ENCODE results near the gene FBXW2. TPM values are rescaled to one million over a fixed set of nuclear protein-coding genes. Genes with fewer than 3 reads are reported as not detected.

The FBXW2 gene
- total and polyA plus RNA-seq, 2 donors (not counting 3 experiments of a cell fraction or from before 2014, with no cell fraction given), result 32.5 to 70.2 TPM

DNA sequence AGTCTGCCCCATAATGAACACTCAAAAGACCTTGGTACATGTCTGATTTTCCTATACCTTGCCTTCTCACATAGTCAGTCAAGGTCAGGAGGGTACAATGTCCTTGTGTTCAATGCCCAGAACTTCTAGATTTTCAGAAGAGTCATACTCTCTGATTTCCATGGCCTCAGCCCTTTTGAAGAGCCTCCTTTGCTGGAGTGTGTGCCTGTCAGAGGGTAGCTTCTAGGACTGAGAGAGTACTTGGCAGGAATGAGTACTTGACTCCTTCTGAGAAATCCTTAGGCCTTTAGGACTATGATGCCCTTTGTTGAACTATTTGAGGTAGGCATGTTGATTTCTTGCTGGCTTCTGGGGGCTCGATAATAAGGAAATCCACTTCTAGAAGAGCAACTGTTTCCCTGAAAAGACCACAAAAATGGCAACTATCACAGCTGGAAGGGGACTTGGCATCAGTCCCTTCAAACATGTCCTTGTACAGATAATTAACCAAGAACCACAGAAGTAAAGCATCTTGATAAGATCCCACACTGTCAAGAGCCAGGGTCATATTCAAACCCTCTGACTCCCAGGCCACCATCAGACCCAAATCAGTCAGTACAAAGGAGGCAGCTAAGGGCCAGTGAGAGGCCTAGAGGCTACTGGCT lies 68.3 kb downstream of the FBXW2 start:
- TF ChIP-seq, protein P1, sequence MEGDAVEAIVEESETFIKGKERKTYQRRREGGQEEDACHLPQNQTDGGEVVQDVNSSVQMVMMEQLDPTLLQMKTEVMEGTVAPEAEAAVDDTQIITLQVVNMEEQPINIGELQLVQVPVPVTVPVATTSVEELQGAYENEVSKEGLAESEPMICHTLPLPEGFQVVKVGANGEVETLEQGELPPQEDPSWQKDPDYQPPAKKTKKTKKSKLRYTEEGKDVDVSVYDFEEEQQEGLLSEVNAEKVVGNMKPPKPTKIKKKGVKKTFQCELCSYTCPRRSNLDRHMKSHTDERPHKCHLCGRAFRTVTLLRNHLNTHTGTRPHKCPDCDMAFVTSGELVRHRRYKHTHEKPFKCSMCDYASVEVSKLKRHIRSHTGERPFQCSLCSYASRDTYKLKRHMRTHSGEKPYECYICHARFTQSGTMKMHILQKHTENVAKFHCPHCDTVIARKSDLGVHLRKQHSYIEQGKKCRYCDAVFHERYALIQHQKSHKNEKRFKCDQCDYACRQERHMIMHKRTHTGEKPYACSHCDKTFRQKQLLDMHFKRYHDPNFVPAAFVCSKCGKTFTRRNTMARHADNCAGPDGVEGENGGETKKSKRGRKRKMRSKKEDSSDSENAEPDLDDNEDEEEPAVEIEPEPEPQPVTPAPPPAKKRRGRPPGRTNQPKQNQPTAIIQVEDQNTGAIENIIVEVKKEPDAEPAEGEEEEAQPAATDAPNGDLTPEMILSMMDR (IDR thresholded peaks at IDR 0.05; ENCODE audit: extremely low read depth in 1 of 2, insufficient read depth in 1 of 2, low read depth in 1 of 2, low read length in 2 of 2), result no peak
- no peaks in the 10 kb centered on the region for H3K9me1 ChIP-seq (replicated peaks; ENCODE audit: control insufficient read depth, extremely low read depth, insufficient read depth, low read length)
- H3K79me2 ChIP-seq (ENCODE audit: control insufficient read depth, insufficient read depth, low read length), result no peaks in the 10 kb centered on the region
- no peak overlapping the region for H3K27ac ChIP-seq (ENCODE audit: insufficient read depth, low read depth, low read length)
- H3K4me2 ChIP-seq (ENCODE audit: insufficient read depth, low read length), result no peak overlapping the region
- no peak overlapping the region for H3K4me3 ChIP-seq (replicated peaks in 1 of 3; ENCODE audit: insufficient read depth in 1 of 3, low read depth in 1 of 3, low read length in 3 of 3)
- no peaks in the 10 kb centered on the region for H4K20me1 ChIP-seq (replicated peaks; ENCODE audit: control insufficient read depth, extremely low read depth, insufficient read depth, low read length)
- dilution Hi-C loops (cut with MboI; ENCODE audit: extremely low pct_ligation_motif_present, low sequenced_read_pairs), result no loop called here
- no peaks in the 10 kb centered on the region for H3K36me3 ChIP-seq (ENCODE audit: control insufficient read depth in 2 of 2, extremely low read depth in 1 of 2, insufficient read depth in 2 of 2, low read length in 2 of 2)
- H3K27me3 ChIP-seq (ENCODE audit: control insufficient read depth in 2 of 2, insufficient read depth in 2 of 2, low read length in 2 of 2), result no peaks in the 10 kb centered on the region
- H3K4me1 ChIP-seq (ENCODE audit: control insufficient read depth, extremely low read depth, insufficient read depth, low read length), result peaks cover 5% of the 10 kb centered on the region
- intact Hi-C loops (cut with micrococcal nuclease), result no loop called here
- H2AFZ ChIP-seq (ENCODE audit: low read depth, low read length), result no peak overlapping the region
- no peak for DNase-seq (ENCODE audit: low read depth, low spot score)
- no peaks in the 10 kb centered on the region for H3K9me3 ChIP-seq (replicated peaks; ENCODE audit: control insufficient read depth, insufficient read depth, low read length)
- H3K9ac ChIP-seq (replicated peaks; ENCODE audit: extremely low read depth, insufficient read depth, low read length), result no peak overlapping the region
- BruUV-seq (replicated peaks), result no TSS peak
- ChIA-PET POLR2A (no interaction called here), CTCF (interaction anchor here (0.8 kb wide), 1 partner anchor 10 kb away, joined by 3 read pairs; no protein-coding TSS in a partner anchor)
- no peak for FAIRE-seq

- Histone ChIP-seq H2AFZ (ENCODE audit: low read depth, low read length) (no peak overlapping the region), H3K9me1 (replicated peaks; ENCODE audit: control insufficient read depth, extremely low read depth, insufficient read depth, low read length) (no peaks in the 10 kb centered on the region), H3K4me3 (replicated peaks in 1 of 3; ENCODE audit: insufficient read depth in 1 of 3, low read depth in 1 of 3, low read length in 3 of 3) (no peak overlapping the region), H4K20me1 (replicated peaks; ENCODE audit: control insufficient read depth, extremely low read depth, insufficient read depth, low read length) (no peaks in the 10 kb centered on the region), H3K79me2 (ENCODE audit: control insufficient read depth, insufficient read depth, low read length) (no peaks in the 10 kb centered on the region), H3K4me2 (ENCODE audit: insufficient read depth, low read length) (no peak overlapping the region), H3K9me3 (replicated peaks; ENCODE audit: control insufficient read depth, insufficient read depth, low read length) (no peaks in the 10 kb centered on the region), H3K9ac (replicated peaks; ENCODE audit: extremely low read depth, insufficient read depth, low read length) (no peak overlapping the region), H3K27ac (ENCODE audit: insufficient read depth, low read depth, low read length) (no peak overlapping the region), H3K4me1 (ENCODE audit: control insufficient read depth, extremely low read depth, insufficient read depth, low read length) (no peaks in the 10 kb centered on the region), H3K27me3 (ENCODE audit: control insufficient read depth in 2 of 2, insufficient read depth in 2 of 2, low read length in 2 of 2) (no peaks in the 10 kb centered on the region), H3K36me3 (ENCODE audit: control insufficient read depth in 2 of 2, extremely low read depth in 1 of 2, insufficient read depth in 2 of 2, low read length in 2 of 2) (no peaks in the 10 kb centered on the region)
- no peak for FAIRE-seq
- BruUV-seq (replicated peaks), result no TSS peak
- intact Hi-C loops (cut with micrococcal nuclease) (no loop called here), dilution Hi-C loops (cut with MboI; ENCODE audit: extremely low pct_ligation_motif_present, low sequenced_read_pairs) (no loop called here)
- POLR2A ChIA-PET, result no interaction called here
- DNase-seq (ENCODE audit: low read depth, low spot score), result no peak
- CTCF ChIA-PET, result no interaction called here
- TF ChIP-seq, protein P2, sequence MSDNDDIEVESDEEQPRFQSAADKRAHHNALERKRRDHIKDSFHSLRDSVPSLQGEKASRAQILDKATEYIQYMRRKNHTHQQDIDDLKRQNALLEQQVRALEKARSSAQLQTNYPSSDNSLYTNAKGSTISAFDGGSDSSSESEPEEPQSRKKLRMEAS (IDR thresholded peaks at IDR 0.05; ENCODE audit: insufficient read depth, insufficient read length), result no peak
- no peak for TF ChIP-seq MYC (IDR thresholded peaks at IDR 0.05; ENCODE audit: low read depth, low read length)
- TF ChIP-seq POLR2A (IDR thresholded peaks at IDR 0.05; ENCODE audit: low read depth, low read length), result no peak
- TF ChIP-seq, protein P1 (IDR thresholded peaks at IDR 0.05; ENCODE audit: extremely low read depth in 1 of 2, insufficient read depth in 1 of 2, low read depth in 1 of 2, low read length in 2 of 2), result no peak
- no peak for TF ChIP-seq POLR2AphosphoS5 (IDR thresholded peaks at IDR 0.05; ENCODE audit: insufficient read depth, low read depth, low read length)
- no peak for TF ChIP-seq EZH2 (IDR thresholded peaks at IDR 0.05; ENCODE audit: borderline replicate concordance, low read depth, low read length, severe bottlenecking)
- TF ChIP-seq GATA2 (IDR thresholded peaks at IDR 0.05; ENCODE audit: insufficient read depth, insufficient read length, low read depth, low read length), result no peak
- TF ChIP-seq FOS (IDR thresholded peaks at IDR 0.05; ENCODE audit: borderline replicate concordance, insufficient read depth, low read length), result no peak
- TF ChIP-seq JUN (IDR thresholded peaks at IDR 0.05; ENCODE audit: borderline replicate concordance, insufficient read depth, insufficient read length, low read depth), result no peak
These were observed 69.7 kb downstream of the FBXW2 start for GRCh38 chr9:120723565-120723964.
